HAP-1 (cell line): ENCODE data around the gene MIEN1.
A peak's percentile ranks its signal among the peaks of the same experiment; 100 is the strongest.

Experiments used
- DNase-seq, 2 experiments: peaks; one replicate each; pipeline ENCODE4 v3.0.0-alpha.2; 2016 to 2020; ENCODE audit warnings: low spot score in 2 of 2
- H3K27me3 ChIP-seq: fragments of 250-450 bp; sonication (Bioruptor Pico); 2 replicates; pipeline ENCODE4 v1.5.1; 2020; ENCODE audit warnings: low read depth, mild to moderate bottlenecking, moderate library complexity
- H3K36me3 ChIP-seq: fragments of 250-450 bp; sonication (Bioruptor Pico); replicated peaks from 2 replicates; pipeline ENCODE4 v1.5.1; 2020; ENCODE audit warnings: mild to moderate bottlenecking
- H3K4me1 ChIP-seq: fragments of 250-450 bp; sonication (Bioruptor Pico); 2 replicates; pipeline ENCODE4 v1.5.1; 2020; ENCODE audit warnings: mild to moderate bottlenecking
- H3K4me3 ChIP-seq: fragments of 250-450 bp; sonication (Bioruptor Pico); 2 replicates; pipeline ENCODE4 v1.5.1; 2020; ENCODE audit warnings: mild to moderate bottlenecking, moderate library complexity
- H3K9me3 ChIP-seq: fragments of 250-450 bp; sonication (Bioruptor Pico); 2 replicates; pipeline ENCODE4 v1.5.1; 2020; ENCODE audit warnings: mild to moderate bottlenecking, moderate library complexity
- in situ Hi-C: fragments of 300-500 bp; cut with MboI; formaldehyde crosslinking; loops from 3 replicates; pipeline ENCODE4 v1.14.3; 2020; ENCODE audit warnings: low sequenced_read_pairs, inconsistent platforms, mixed read lengths

The MIEN1 gene

DNA sequence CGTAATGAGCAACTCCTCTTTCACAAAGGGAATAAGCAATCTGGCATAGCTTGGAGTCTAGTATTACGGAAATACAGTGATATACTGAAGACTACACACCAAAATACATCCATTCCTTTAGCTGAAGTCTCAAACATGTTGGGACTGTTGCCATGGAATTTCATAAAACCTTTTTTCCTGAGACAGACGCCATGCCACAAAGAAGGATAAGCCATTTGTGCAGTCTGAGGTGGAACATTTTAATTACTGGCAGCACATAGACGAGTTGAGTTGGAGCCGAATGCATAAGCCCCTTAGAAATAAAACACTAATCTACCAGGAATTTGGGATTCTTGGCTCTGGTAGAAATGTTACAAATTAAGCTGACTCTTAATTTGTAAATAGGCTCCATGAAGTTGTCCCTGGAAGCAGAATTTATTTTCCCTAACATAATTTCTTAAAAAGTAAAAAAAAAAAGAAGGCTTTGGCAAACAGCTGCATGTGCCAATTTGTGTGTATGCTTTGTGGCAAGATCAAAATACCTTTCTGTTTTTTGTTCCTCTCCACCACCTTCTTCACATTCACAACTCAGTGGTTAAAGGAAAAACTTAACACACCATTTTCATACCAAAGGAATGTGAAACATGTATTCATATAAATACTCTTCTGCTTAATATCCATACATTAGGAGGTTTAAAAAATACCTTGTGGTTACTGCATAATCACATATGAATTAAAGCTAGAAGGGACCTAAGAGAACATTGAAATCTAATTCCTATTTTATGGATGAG, 32.9 kb upstream of the MIEN1 start:
- H3K9me3 ChIP-seq, result no peaks in the 10 kb centered on the region
- DNase-seq, result no peak

DNA sequence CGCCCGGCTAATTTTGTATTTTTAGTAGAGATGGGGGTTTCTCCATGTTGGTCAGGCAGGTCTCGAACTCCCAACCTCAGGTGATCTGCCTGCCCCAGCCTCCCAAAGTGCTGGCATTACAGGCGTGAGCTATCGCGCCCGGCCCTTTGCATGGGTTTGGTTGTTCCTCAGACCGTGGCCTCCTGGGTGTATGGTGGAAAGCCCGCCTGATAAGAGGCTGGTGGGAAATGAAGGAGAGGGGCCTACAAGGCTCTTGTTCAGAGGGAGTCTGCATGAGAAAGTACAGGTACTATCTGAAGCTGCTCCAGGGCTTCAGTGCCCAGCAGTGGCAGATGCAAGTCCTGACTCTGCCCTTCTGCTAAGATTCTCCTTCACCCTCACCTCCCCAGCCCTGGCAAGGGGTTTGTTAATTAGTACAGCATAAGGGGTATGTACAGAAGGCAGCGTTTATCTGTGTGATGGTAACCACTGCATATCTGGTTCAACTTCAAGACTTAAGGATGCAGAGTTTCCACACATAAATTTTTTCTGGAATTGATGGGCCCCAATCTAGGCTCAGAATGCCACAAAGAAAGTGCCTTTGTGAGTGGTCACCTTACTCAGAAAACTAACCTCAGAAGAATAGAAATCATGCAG, 31.6 kb upstream of the MIEN1 start:
- Histone ChIP-seq H3K4me1 (peaks cover 5% of the 10 kb centered on the region), H3K36me3 (no peaks in the 10 kb centered on the region), H3K27me3 (no peaks in the 10 kb centered on the region), H3K9me3 (no peaks in the 10 kb centered on the region), H3K4me3 (no peak overlapping the region)
- no peak for DNase-seq
- in situ Hi-C loops, result no loop called here

More for the DNA sequence above, 32.9 kb upstream of the MIEN1 start:
- Histone ChIP-seq H3K4me1 (peaks cover 5% of the 10 kb centered on the region), H3K36me3 (no peaks in the 10 kb centered on the region), H3K27me3 (no peaks in the 10 kb centered on the region), H3K4me3 (no peak overlapping the region)
- in situ Hi-C loops, result no loop called here

DNA sequence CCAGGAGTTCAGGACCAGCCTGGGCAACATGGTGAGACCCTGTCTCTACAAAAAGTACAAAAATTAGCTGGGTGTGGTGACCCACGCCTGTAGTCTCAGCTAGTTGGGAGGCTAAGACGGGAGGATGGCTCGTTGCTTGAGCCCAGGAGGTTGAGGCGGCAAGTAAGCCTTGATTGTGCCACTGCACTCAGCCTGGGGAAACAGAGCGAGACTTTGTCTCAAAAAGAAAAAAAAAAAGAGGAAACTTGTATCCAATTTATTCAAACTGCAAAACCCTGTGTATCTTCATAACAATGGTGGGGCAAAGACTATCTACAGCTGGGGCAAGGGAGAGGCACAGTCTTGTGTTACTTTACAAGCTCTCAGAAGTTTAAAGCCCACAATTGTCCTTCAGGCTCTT, 28.9 kb upstream of the MIEN1 start:
- no peaks in the 10 kb centered on the region for H3K27me3 ChIP-seq
- no peak overlapping the region for H3K4me3 ChIP-seq
- H3K36me3 ChIP-seq, result no peaks in the 10 kb centered on the region
- in situ Hi-C loops, result no loop called here
- no peaks in the 10 kb centered on the region for H3K9me3 ChIP-seq
- no peak for DNase-seq
- H3K4me1 ChIP-seq, result peaks cover 5% of the 10 kb centered on the region

DNA sequence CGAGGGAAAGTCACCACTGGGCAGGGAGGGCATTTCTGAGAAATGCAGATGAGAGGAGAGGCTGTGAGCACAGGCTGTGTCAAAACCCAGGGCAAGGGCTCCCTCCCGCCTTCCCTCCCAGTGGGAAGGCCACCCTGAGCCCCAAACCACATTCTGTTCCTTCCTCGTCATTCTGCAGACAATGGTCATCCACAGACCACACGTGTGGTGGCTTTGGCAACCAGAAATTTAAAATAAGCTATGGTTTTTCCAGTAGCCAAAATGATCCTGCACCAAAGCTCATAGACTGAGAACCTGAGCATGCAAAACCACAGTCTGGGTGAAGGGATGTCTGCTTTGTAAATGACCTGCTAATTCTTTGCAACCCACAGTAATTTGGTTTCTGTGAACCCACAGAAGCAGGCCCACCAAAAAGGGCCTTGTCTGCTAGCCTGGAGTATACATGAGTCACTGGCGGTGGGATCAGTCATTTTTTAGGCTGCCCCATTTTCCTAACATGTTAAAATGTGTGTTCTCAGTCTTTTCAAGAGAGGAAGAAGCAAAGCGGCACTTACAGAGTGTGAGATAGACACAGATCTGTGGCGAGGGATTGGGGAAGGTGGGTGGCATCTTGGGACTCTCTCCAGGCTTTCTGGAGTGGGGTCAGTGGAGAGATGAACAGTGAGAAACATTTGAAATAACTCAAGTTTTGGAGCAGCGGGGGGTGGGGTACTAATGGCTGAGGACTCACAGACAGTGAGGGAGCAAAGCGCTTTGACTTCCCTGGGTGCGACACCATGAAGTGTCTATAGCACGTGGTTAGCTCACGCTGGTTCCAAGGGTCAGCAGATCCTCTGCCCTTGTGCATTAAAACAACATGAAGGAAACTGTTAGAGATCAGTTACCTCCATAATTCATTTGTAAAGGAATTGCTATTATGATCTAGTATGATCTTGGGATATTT, 27.9 kb upstream of the MIEN1 start:
- H3K36me3 ChIP-seq, result no peaks in the 10 kb centered on the region
- no peaks in the 10 kb centered on the region for H3K27me3 ChIP-seq
- in situ Hi-C loops, result no loop called here
- DNase-seq, result no peak
- no peaks in the 10 kb centered on the region for H3K9me3 ChIP-seq
- peaks cover 11% of the 10 kb centered on the region for H3K4me1 ChIP-seq
- H3K4me3 ChIP-seq, result no peak overlapping the region

DNA sequence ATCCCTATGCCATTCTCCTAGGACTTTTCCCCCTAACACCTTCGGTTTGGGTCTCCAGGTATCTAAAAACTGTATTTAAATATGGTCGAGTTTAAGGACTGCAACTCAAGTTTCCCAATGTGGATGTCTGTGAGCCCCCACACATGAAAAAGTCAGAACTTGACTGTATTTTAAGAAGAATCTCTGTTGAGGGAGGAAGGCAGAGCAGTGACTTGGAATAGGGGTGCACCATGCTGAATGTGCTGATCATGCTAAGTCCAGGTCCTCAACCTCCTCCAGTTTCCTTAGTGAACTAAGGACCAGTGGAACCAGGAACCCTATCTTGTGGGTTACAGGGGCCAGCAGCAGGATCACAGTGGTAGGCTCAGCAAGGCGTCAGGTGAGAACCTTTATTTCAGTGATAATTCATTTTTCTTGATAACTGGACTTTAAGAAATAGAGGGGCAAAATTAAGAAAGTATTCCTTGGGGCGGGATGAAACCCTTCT, 26.9 kb upstream of the MIEN1 start:
- H3K36me3 ChIP-seq, result no peaks in the 10 kb centered on the region
- DNase-seq, result no peak
- peaks cover 5% of the 10 kb centered on the region for H3K4me1 ChIP-seq
- in situ Hi-C loops, result no loop called here
- no peaks in the 10 kb centered on the region for H3K9me3 ChIP-seq
- no peak overlapping the region for H3K4me3 ChIP-seq
- no peaks in the 10 kb centered on the region for H3K27me3 ChIP-seq

DNA sequence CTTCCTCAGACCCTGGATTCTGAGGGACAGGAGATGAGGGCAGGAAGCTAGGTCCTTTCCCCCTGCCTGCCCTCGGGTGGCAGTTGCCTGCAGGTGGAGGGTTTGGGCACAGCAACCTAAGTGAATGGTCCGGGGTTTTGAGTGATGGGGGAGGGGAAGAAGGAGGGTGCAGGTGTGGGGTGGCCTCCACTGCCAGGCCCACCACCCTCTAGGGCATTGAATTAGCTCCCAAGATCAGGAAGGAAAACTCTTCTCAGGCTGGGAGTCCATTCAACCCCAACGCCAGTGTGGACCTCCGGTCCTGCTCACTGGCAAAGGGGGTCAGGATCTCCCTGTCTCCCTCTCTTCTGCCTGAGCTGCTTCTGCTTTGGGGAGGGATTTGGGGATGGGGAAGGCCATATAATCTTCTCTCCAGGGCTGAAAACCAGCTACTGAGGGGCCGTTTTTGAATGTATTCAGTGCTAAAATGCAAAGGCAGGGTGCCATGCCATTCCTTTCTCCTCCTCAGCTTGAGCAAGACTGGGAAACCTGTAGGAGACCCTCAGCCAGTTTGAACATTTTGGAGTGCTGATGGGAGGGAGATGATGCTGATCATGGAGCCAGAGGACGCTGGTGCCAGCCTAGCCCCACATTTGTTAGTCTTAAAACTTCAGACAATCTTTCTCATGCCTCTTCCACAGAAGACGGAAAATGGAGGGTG, 26.2 kb upstream of the MIEN1 start:
- in situ Hi-C loops, result no loop called here
- Histone ChIP-seq H3K27me3 (no peaks in the 10 kb centered on the region), H3K9me3 (no peaks in the 10 kb centered on the region), H3K36me3 (no peaks in the 10 kb centered on the region), H3K4me1 (peaks cover 5% of the 10 kb centered on the region), H3K4me3 (no peak overlapping the region)
- no peak for DNase-seq

DNA sequence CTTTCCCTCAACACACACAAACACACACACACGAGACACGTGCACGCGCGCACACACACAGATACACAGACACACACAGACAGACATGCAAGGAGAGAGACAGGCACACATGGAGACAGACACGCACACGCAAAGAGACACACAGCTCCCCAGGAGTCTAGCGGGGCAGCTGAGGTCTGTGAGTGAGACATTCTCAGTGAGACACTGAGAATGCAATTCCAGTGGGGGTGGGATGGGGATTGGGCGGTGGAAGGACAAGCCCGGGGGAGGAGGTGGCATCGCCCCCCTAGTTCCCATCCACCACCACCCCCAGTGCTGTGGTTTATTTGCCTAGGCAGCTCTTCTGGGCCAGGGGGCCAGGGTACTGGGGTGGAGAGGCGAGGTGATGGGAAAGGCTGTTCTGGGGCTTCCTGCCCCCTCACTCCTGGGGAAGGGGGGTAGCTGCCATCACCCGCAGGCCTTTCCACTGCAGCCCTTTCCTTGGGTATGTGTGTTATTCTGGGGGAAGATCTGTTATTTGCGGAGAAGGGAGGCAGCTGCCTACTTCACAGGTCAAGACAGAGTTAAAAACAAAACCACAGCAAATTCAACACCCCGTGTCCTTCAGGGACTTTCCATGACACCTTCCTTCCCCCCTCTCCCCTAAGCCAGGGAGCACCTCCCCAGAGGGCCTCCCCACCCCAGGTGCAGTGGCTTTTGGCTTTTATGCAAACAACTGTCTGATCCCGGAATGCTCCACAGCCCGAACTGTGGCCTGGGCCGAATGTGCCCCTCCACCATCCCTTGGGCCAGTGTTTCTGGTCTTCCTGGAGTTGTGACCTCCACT, 25.4 kb upstream of the MIEN1 start:
- no peak overlapping the region for H3K4me3 ChIP-seq
- no peaks in the 10 kb centered on the region for H3K27me3 ChIP-seq
- no peak for DNase-seq
- no peaks in the 10 kb centered on the region for H3K9me3 ChIP-seq
- no peaks in the 10 kb centered on the region for H3K36me3 ChIP-seq
- in situ Hi-C loops, result no loop called here
- H3K4me1 ChIP-seq, result peaks cover 5% of the 10 kb centered on the region

DNA sequence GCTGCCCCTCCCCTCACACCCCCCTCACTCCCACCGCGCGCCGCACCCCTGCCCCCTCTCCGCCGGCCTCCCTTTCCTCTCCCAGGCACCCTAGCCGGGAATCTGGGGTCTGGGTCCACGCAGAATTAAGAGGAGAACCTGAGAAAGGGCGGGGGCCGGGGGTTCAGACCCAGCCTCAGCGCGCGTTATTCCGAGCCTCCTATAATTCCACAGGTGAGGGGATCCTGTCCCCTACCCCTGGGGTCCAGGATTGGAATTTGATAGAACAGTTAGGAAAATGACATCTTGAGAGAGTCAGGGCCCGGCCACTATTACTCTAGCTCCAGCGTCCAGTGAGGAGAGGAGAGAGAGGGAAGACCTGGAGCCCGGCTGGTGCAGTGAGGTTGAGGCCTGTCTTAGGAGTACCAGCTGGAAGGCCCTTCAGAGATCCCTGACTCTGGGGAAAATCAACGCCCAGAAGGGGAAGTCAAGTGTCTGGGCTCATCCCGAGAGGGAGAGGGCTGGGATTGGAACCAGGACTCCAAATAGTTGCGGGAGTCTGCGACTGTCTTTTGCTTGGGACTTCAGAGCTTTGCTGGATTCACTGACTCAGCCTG, 24.7 kb upstream of the MIEN1 start:
- in situ Hi-C loops, result no loop called here
- Histone ChIP-seq H3K9me3 (no peaks in the 10 kb centered on the region), H3K4me1 (peaks cover 5% of the 10 kb centered on the region), H3K4me3 (peak overlapping the region; percentile 40), H3K36me3 (no peaks in the 10 kb centered on the region), H3K27me3 (no peaks in the 10 kb centered on the region)
- no peak for DNase-seq

DNA sequence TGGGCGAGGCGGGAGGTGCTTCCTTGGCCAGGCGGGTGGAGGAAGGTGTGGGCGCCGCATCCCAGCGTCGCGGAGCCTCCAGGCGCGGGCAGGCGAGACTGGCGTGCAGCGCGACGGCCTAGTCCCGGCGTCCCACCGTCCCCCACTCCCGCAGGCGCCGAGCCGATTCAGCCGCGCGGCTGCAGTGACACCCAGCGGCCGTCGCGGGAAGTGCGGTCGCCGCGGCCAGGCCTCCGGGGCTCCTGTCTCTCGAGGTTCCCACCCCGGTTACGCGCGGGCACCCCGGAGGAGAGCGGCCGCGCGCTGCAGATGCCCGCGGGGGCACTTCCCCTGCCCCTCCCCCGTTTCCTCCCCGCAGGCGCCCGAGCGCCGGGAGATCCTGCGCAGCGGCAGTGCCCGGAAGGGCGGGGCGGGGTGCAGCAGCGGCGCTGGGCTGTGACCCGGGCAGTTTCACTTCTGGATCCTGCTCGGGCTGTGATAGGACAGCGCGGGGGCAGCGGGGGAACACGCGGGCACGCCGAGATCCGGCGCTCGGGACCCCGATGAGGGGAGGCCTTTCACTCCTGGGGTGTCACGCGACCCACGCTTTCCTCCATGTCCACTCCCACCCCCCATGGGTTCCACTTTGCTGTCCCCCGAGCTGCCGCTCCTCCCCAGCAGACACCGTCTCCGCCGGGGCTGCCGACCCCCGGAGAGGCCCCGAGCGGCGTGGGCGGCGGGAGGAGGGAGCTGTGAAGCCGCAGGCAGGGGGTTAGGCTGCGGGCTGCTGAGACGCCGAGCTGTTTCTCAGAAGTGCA, 24.0 kb upstream of the MIEN1 start:
- H3K4me3 ChIP-seq, result peak overlapping the region; percentile 40
- H3K27me3 ChIP-seq, result no peaks in the 10 kb centered on the region
- in situ Hi-C loops, result no loop called here
- H3K9me3 ChIP-seq, result no peaks in the 10 kb centered on the region
- peak; percentile 69 to 87 for DNase-seq
- H3K4me1 ChIP-seq, result peaks cover 5% of the 10 kb centered on the region
- H3K36me3 ChIP-seq, result no peaks in the 10 kb centered on the region

DNA sequence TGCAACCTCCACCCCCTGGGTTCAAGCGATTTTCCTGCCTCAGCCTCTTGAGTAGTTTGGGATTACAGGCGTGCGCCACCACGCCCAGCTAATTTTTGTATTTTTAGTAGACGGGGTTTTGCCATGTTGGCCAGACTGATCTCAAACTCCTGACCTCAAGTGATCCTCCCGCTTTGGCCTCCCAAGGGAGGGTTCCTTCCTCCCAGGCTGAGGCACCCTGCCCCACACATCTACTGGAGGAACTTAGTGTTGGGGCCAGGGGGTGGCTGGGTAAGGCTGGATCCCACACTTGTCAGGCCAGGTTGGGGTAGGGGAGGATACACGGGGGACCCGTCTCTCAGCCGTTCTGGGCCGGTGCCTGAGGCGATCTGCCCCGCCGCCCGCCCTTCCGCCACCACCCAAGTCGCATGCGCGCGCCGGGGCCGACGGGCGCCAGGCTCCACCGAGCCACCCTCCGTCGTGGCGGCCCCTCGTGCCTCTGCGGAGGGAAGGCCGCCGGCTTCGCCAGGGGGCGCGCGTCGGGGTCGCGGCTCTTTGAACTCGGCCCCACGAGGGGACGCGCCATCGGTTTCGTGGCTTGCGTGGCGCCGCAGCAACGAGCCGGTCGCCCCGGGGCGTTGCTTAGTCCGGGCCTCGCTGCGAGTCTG, 23.3 kb upstream of the MIEN1 start:
- no peak for DNase-seq
- Histone ChIP-seq H3K4me3 (peak overlapping the region; percentile 40), H3K9me3 (no peaks in the 10 kb centered on the region), H3K36me3 (no peaks in the 10 kb centered on the region), H3K4me1 (peaks cover 5% of the 10 kb centered on the region), H3K27me3 (no peaks in the 10 kb centered on the region)
- in situ Hi-C loops, result no loop called here

DNA sequence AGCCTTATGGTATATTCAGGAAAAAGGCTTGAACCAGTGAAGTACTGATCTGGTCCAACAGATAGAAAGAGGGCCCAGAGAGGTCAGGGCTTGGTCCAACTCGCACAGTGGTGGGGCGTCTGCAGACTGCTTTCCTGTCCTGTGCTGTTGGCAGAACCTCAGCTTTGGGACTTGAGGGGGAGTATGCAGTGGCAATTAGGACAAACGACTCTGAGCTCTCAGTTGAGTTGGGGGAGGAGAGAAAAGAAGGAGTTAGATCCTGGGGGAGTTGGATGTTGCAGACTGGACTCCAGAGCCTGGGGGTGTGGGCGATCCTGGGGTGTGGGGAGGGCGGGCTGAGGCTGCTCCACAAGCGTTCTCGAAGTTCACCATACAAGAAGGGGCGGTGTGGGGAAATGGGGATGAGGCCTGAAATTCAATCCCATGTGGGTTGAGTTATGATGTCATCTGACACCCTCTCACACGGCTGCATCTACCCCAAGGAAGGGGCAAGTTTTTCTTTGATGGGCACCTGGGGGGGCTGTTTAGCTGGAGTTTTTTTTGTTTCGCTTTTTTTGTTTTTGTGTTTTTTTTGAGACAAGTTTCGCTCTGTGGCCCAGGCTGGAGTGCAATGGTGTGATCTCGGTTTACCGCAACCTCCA, 22.0 kb upstream of the MIEN1 start:
- in situ Hi-C loops, result no loop called here
- H3K4me3 ChIP-seq, result no peak overlapping the region
- H3K9me3 ChIP-seq, result no peaks in the 10 kb centered on the region
- no peaks in the 10 kb centered on the region for H3K27me3 ChIP-seq
- peaks cover 5% of the 10 kb centered on the region for H3K4me1 ChIP-seq
- DNase-seq, result no peak
- no peaks in the 10 kb centered on the region for H3K36me3 ChIP-seq
